HG03439 (cell line): ENCODE data around the gene NRCAM.
"Not testable (repeated sequence)": the region's sequence is repeated elsewhere in the genome, so short reads cannot be mapped to it uniquely, and the experiment has no call there.

ENCODE experiments used
- ATAC-seq: cut with Tn5 transposase; IDR thresholded peaks from one replicate; pipeline ENCODE4 v1.9.1; 2021; ENCODE audit warnings: mild to moderate bottlenecking, moderate library complexity; ENCODE audit not compliant: unreplicated experiment

Gene NRCAM

DNA sequence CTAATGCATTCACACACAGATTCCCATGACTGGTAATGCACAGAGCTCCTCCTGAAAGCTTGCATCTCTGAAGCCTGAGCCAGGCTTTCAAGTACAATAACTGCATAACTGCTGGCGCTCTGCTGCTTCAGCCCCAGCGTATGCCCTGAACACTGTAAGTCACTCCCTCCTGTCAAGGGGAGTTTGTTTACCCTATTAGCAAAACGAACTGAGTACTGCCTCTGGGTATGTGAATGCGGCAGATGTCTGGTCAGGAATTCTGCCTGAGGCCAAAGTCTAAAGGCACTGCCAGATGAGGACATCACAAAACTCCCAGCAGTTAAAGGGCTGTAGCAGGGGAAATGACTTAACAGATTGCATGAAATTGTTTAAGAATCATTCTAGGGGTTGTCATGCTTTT is 97.7 kb downstream of the NRCAM start:
- no peak for ATAC-seq

DNA sequence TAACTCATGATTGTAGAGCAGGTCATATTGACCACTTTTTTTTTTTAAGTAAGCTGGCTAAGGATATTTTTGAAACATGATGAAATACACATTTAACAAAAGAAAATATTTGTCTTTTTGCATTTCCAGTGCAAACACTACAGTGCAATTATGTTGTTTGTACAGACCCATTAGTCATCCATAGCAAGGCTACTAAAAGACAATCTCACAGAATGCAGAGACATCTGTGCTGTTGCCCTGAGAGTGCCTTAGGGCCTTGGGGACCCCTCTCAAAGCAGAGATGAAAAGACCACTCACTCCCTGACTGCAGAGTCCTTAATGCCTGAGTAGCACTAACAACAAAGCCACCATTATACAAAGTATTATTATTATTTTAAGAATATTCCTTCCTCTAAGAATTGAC is 104.5 kb downstream of the NRCAM start:
- no peak for ATAC-seq

DNA sequence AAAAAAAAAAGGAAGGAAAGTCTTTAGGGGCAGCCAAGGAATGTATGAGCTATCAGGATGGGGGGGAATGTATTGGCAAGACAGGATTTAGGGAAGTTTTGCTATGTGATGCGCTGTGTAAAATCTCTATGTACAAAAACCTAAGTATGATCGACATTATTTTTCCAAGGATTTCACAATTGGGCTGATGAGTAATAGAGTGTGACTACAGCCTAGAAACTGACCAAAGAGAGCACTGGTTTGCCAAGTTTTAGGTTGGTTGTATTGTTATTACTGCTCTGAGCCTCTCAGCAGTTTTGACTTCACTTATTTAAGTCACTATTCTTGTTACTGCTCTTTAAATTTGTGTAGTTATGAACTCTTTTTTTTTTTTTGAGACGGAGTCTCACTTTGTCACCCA is 107.3 kb downstream of the NRCAM start:
- ATAC-seq = no peak

DNA sequence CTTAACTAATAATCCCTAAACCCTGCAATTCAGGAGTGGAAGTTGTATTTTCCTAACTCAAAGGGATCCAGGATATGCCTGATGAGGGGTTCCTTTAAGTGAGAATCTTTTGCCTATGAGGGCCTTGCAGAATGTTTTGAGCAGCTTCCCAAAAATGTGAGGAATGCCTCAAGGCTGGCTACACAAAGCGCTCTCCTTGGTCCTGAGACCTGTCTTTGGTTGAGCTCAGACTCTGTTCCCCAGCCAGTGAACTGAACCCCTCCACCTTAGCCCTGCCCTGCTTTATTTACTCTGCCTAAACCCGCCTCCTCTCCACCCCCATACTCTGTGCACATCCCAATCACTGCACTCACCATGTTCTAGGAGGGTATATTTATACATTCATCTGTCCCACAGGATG is 108.6 kb downstream of the NRCAM start:
- ATAC-seq = no peak

DNA sequence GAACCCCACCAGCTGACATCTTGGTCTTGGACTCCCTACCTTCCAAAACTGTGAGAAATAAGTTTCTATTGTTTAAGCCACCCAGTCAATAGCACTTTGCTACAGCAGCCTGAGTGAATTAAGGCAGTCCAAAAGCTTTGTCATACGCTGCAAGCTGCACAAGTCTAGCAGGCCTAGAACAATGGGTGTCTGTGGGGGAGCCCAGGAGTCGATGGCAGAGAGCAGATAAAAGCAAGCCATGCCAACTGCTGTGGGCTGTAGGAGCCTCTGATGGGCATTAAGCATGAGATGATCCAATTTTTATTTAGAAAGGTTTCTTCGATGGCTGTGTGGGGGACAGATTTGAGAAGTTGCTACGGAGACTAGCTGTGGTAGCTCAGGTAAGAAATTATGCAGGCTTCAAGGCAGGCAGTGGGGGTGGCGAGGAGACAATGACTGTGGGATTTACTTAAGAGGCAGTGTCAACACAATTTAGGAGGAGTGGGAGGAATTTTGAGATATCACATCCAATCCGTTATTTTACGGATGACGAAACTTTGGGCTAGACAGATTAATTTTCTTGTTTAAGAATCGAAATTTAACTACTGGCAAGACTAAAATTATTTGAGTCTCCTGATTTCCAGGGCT is 110.4 kb downstream of the NRCAM start:
- ATAC-seq = no peak

DNA sequence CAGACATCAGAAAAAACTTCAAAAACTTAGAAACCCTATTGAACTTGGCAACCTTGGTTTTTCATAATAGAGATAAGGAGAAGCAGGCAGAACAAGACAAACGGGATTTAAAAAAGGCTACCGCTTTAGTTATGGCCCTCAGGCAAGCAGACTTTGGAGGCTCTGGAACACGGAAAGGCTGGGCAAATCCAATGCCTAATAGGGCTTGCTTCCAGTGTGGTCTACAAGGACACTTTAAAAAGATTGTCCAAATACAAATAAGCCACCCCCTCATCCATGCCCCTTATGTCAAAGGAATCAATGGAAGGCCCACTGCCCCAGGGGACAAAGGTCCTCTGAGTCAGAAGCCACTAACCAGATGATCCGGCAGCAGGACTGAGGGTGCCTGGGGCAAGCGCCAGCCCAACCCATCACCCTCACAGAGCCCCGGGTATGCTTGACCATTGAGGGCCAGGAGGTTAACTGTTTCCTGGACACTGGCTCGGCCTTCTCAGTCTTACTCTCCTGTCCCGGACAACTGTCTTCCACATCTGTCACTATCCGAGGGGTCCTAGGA is 115.3 kb downstream of the NRCAM start:
- ATAC-seq = no peak

DNA sequence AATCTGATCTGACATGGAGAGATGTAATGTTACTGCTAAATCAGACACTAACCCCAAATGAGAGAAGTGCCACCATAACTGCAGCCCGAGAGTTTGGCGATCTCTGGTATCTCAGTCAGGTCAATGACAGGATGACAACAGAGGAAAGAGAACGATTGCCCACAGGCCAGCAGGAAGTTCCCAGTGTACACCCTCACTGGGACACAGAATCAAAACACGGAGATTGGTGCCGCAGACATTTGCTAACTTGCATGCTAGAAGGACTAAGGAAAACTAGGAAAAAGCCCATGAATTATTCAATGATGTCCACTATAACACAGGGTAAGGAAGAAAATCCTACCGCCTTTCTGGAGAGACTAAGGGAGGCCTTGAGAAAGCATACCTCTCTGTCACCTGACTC is 115.8 kb downstream of the NRCAM start:
- ATAC-seq = not testable (repeated sequence)

DNA sequence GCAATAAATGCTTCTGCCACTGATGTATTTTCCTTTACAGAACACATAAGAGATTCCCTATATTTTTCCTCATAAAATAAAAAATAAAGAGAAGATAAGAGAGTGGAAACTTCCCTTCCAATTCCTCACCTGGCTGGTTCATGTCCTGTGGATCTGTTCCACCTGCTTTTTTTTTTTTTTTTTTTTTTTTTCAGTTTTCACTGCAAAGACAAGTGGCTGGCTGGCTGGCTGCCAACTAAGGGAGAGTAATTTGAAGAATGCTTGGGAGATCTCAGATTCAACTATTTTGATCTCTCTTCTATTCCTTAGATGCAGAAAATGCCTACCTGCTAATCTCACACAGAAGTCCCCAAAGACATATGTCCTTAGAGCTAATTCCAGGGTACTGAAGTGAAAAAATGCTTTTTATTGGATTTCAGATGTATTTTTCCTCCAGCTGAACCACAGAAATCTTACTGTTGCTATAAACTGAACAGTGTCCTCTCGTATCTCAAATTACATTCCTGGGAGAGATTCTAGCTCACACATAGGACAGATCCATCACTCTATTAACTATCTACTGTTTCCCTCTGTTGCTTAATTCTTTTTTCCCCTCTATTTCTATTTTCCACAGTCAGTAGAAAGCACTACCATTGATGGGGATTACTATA is 120.8 kb downstream of the NRCAM start:
- no peak for ATAC-seq

DNA sequence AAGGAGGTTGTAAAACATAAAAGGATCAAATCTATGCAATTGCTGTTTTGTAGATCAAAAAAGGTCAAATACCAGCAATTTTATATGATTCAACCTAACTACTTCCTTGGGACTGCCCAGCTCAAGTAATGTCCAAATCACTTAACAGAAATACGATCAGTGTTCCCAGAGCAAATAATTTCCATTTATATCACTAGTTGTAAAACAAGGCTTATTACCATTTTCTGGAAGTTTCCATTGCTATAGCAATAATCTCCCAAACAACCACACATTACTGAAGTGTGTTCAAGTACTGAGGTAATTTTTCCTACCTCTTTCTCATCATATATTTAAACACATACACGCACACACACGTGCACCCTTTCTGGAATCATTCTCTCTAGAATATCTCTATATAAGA is 123.3 kb downstream of the NRCAM start:
- no peak for ATAC-seq

DNA sequence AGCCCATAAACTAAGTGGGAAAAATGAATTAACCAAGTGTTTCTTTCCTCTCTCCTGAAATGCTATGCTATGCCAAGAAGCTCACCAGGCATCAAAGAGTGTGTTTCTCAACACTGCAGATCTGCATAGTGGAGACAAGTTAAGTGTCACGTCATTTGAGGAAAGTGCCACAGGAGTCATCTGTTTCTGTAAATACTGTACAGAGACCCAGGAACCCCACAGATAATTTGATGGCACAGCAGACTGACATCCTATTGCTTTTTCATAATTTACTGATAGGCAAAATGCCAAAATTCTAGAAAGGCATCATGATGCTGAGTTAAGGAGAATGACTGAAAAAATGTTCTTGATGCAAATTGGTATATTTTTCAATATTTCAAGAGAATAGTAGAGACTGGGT is 124.3 kb downstream of the NRCAM start:
- ATAC-seq = no peak

DNA sequence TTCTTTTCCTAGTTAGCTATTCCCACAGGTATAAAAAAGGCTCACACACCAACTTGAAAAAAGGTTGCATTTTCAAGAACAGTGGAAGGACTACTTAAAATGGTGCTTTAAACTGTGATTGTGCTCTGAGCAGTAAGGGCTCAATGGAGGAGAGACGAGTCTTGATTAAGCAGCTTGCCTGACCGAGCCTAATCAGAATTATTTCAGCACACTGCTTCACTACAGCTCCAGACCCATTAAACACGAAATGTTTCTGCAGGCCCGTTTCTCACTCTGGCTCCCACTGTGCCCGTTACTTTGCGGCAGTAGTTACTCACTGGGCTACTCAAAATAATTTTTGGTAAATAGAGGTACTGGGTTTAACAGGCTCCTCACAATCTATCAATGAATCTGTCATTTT is 126.0 kb downstream of the NRCAM start:
- ATAC-seq = no peak

DNA sequence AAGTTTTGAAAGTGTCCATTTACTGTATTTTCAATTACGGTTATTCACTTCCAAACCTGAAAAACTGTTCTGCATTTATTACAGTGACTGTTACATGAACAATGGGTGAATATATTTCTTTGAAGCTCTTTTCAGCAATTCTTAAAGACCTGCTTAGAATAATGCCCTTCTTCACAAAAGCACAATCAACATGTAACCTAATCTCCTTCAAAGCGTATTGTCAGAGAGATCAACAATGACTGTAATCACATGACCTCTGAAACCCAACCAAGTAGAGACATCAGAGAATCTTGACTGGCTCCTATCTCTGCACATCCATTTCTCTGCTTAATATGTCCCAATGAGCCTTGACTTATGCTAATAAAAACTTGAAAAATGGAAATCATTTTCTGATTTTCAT is 126.7 kb downstream of the NRCAM start:
- ATAC-seq = no peak

DNA sequence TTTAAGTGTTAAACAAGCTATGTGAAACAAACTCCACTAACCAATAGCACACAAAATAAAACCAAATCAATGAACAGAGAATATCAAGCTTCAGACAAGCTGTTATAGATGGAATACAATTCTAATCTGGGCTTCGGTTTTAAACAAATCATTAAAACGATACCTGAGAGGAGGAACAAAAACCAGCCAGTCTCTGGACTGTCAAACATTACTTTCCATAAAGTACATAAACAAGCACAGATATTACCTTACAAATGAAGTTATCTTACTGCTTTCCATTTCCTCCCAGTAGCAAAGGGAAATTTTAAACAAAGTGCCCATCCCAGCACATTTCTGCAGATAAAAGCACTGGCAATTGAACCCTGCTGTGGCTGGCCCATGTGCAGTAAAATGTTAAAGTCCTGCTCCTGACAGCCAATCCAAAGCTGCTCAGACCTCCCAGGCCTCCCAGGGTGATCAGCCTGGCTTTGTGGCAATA is 128.0 kb downstream of the NRCAM start:
- ATAC-seq = peak; percentile 90

DNA sequence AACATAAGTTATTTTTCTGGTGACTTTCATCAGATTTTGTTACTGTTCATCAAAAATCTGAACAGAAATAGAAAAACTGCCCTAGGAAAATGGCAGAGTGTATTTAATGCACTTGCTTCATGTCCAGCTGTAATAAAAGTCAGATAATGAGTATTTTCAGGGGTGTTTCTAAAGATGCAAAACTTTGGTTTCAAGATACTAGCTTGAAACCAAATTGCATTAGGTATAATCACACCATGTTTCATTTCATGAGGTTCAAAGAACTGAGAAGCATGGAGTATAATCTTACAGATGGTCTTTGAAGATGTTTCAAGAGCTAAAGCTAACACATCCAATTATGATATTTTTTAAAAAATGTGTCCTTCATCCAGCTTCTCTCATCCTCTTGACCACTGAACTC is 128.9 kb downstream of the NRCAM start:
- ATAC-seq = peak; percentile 45

DNA sequence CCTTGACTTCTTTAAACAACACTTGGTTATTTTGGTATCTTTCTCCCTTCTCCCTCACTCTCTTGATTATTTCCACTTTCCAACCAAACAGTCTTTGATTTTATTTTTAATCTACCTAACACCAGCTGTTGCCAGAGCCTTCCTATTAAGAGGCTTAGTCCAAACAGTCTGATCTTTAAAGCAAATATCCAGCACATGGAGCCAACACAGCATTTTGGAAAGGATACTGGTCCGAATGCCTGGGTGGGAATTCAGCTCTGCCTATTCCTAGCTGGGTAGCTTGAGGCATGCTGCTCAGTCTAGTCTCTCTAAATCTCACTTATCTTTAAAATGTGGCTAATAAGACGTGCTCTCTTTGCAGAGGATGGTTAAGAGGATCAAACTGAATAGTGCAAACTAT is 129.3 kb downstream of the NRCAM start:
- no peak for ATAC-seq

DNA sequence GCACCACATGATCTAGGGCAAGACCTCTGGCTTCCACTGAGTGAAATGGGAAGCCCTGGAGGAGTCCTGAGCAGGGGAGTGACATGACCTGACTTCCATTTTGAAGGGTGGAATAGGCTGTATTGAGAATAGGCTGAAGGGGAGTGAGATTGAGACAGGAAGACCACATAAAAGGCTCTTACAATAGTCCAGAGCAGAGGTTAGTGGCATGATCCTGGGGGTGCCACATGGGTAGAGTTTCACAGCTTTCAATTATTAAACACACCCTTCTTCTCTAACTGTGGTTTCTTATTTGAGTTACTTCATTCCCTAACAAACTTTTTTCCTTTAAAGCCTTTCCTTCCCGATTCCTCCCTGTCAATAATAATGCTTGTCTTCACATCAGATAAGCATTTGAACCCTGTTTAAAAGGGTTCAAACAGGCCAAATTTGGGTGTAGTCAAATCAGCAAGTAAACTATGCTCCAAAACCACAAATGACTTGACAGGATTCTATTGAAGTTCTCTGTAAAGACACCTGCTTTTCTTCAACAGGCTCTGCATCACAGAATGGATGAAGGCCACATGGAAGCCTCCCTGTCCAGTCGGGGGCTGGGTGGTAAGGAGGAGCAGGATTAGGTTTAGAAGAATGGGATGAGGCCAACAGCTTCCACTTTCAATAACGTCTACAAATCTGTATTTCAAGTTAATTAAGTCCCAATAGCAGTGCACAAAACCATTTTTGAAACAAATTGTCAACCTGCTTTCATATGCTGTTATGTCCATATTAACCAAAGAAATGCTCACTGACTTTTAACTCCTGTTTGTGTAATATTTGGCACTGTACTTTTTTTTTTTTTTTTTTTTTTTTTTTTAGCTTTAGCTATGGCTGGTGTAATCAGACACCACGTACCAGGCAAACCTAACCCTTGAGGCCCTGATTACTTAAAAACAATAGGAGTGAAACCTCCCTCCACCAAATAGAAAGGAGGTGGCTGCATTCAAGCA is 131.9 kb downstream of the NRCAM start:
- ATAC-seq = no peak

DNA sequence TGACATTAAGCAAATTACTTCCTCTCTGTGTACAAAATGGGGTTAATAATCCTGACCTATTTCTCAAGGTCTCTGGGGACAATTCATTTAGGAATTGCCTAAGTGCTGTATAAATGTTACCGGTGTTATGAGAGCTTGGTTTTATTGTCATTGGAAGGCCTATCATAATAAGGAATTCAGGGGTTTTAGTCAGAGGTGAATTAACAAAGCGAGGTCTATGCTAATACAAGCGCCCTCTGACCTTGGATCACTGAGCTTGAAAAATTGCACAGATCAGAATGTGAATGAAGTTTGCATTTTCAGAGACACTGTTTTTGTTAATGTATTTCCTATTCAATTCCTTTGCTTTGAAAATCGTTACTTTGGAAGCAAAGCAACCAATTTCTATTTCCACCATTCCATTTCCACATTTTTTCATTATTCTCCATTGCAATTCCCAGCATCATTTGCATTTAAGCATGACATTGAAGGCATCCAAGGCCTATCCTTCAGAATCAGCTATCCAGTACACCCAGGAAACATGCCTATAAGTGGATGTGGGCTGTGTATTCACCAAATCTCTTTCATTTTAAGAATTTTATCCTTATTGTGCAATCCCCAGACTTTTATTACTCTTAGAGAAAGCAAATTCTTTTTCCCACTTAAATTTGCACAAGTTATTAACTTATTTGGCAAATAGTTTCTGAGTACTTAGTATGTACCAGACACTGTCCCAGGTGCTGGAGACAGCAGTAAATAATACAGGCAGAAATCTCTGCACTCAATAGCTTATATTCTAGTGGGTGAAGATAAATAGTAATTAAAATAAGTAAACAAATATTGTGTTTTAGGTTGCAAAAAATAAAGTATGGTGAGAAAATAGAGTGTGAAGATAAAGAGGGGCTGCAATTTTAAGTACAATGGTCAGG is 133.1 kb downstream of the NRCAM start:
- no peak for ATAC-seq

DNA sequence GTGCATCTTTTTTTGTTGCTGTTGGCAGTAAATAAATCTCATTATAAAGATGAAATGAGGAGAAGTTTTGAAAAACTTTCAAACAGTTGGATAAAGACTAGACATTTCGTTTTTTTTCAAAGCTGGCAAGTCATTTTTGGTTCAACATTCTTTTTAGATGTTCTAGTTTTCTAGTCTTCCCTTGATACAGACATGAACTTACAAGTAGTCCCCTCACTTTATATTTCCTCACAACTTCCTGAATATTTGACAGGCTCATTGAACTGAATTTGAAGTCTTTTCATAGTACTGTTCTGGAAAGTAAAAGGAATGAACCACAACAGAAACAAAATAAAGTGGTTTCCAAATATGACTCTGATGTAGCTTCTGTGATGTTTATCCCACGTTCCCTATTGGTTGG is 134.2 kb downstream of the NRCAM start:
- no peak for ATAC-seq

DNA sequence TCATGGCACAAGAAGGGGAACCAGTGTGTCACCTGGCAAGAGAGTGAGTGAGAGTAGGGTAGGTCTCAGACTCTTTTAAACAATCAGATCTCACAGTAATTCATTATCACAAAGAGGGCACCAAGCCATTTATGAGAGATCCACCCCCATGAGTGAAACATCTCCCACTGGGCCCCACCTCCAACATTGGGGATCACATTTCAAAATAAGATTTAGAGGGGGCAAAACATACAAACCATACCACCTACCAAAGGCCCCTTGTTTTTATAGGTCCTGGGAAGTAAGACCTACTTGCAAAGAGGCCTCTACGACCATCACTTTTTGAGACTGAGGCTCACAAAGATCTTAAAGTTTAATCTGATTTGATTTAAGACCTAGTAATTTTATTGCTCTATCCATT is 134.9 kb downstream of the NRCAM start:
- no peak for ATAC-seq

DNA sequence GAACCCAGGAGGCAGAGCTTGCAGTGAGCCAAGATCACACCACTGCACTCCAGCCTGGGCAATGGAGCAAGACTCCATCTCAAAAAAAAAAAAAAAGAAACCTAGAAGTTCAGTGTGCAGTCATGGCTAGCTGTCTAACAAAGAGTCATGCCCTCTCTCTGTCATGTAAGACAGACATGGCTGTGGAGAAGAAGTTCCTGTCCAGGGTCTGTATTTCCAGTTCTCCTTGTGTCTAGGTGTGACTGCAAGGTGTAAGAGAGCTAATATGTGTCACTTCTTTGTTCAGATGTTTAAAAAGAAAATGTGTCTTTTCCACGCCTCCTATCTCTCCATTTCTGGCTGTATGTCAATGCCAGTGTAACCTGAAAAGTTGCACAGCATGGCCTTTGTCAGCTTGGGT is 139.5 kb downstream of the NRCAM start:
- ATAC-seq = no peak
